PC-3 (cell line): ENCODE data around the gene HTR1A. TPM values are rescaled to one million over a fixed set of nuclear protein-coding genes. Genes with fewer than 3 reads are reported as not detected.

Source experiments
- ATAC-seq: fragments of 200-7000 bp; cut with Tn5 transposase; 2 replicates; pipeline ENCODE4 v1.9.1; 2020; ENCODE audit warnings: mild to moderate bottlenecking, moderate library complexity
- BruUV-seq: library from RNA; stranded (reverse); fragments of 400-500 nt; replicated peaks from 2 replicates; lab custom pipeline; 2021; lab: Mats Ljungman, UMichigan
- CTCF ChIA-PET: fragments of 300-600 bp; sonication (Branson Sonifier 250); formaldehyde crosslinking; loops from one replicate; lab custom pipeline; 2022; ENCODE audit warnings: antibody characterized with exemption; lab: Charles Lee
- POLR2A ChIA-PET: fragments of 300-600 bp; sonication (Branson Sonifier 250); formaldehyde crosslinking; loops from one replicate; lab custom pipeline; 2022; ENCODE audit warnings: antibody characterized with exemption; ENCODE audit not compliant: unreplicated experiment; lab: Charles Lee
- DNase-seq: peaks from one replicate; pipeline ENCODE4 v3.0.0-alpha.2; 2015
- H2AFZ ChIP-seq: fragments of 300-600 bp; sonication (generic); 2 replicates; pipeline ENCODE4 v1.6.0; 2016; ENCODE audit warnings: antibody characterized with exemption, low read length
- H3F3A ChIP-seq: fragments of 300-600 bp; sonication (generic); one replicate; pipeline ENCODE4 v1.6.0; 2017; ENCODE audit warnings: antibody characterized with exemption, low read length, control low read depth, mild to moderate bottlenecking; ENCODE audit not compliant: unreplicated experiment
- H3K27ac ChIP-seq: fragments of 300-600 bp; sonication (generic); 2 replicates; pipeline ENCODE4 v1.5.1; 2016; ENCODE audit warnings: mild to moderate bottlenecking, low read length
- H3K27me3 ChIP-seq: fragments of 300-600 bp; sonication (generic); 2 replicates; pipeline ENCODE4 v1.6.1; 2016; ENCODE audit warnings: low read length, mixed read lengths
- H3K36me3 ChIP-seq: fragments of 300-600 bp; sonication (generic); 2 replicates; pipeline ENCODE4 v1.6.1; 2016; ENCODE audit warnings: low read depth, mixed run types, low read length, mixed read lengths
- H3K4me1 ChIP-seq: fragments of 300-600 bp; sonication (generic); 2 replicates; pipeline ENCODE4 v1.5.1; 2016; ENCODE audit warnings: low read length; ENCODE audit not compliant: insufficient read depth
- H3K4me2 ChIP-seq: fragments of 300-600 bp; sonication (generic); 2 replicates; pipeline ENCODE4 v1.6.0; 2016; ENCODE audit warnings: low read length
- H3K4me3 ChIP-seq: fragments of 300-600 bp; sonication (generic); 2 replicates; pipeline ENCODE4 v1.5.1; 2016; ENCODE audit warnings: mild to moderate bottlenecking, low read length, mixed read lengths
- H3K79me2 ChIP-seq: fragments of 300-600 bp; sonication (generic); 2 replicates; pipeline ENCODE4 v1.6.1; 2017; ENCODE audit warnings: low read length, mixed read lengths
- H3K9ac ChIP-seq: fragments of 300-600 bp; sonication (generic); 2 replicates; pipeline ENCODE4 v1.6.0; 2016; ENCODE audit warnings: mild to moderate bottlenecking, low read length
- H3K9me2 ChIP-seq: fragments of 300-600 bp; sonication (generic); replicated peaks from 2 replicates; pipeline ENCODE4 v1.6.1; 2016; ENCODE audit warnings: mixed run types, low read length, mixed read lengths
- H3K9me3 ChIP-seq: fragments of 300-600 bp; sonication (generic); 2 replicates; pipeline ENCODE4 v1.6.1; 2016; ENCODE audit warnings: low read length, mixed read lengths
- H4K20me1 ChIP-seq: fragments of 300-600 bp; sonication (generic); 2 replicates; pipeline ENCODE4 v1.6.1; 2016; ENCODE audit warnings: low read length, mixed read lengths
- CTCF ChIP-seq: fragments of 300-600 bp; sonication (generic); conservative IDR thresholded peaks from 2 replicates; pipeline ENCODE4 v1.5.1; 2017; ENCODE audit warnings: antibody characterized with exemption, low read depth, mild to moderate bottlenecking, low read length
- EZH2 ChIP-seq: fragments of 300-600 bp; sonication (generic); IDR thresholded peaks from one replicate; pipeline ENCODE4 v1.6.1; 2017; ENCODE audit warnings: antibody characterized with exemption, mild to moderate bottlenecking, low read length; ENCODE audit not compliant: unreplicated experiment
- EZH2phosphoT487 ChIP-seq: fragments of 300-600 bp; sonication (generic); IDR thresholded peaks from 2 replicates; pipeline ENCODE4 v1.6.1; 2018; ENCODE audit warnings: mild to moderate bottlenecking, antibody characterized with exemption, low read length, borderline replicate concordance
- intact Hi-C: fragments of 100-400 bp; cut with micrococcal nuclease; formaldehyde crosslinking; loops from 2 replicates; pipeline ENCODE4 v1.9.0; 2023
- total RNA-seq: library from RNA; depleted of rRNA; stranded (reverse); fragments of >200 nt; gene quantifications from 2 replicates; pipeline ENCODE4 v1.2.3, GENCODE V29; 2014

HTR1A gene
- total RNA-seq, 1 experiment from 2014 or later, result not detected

DNA sequence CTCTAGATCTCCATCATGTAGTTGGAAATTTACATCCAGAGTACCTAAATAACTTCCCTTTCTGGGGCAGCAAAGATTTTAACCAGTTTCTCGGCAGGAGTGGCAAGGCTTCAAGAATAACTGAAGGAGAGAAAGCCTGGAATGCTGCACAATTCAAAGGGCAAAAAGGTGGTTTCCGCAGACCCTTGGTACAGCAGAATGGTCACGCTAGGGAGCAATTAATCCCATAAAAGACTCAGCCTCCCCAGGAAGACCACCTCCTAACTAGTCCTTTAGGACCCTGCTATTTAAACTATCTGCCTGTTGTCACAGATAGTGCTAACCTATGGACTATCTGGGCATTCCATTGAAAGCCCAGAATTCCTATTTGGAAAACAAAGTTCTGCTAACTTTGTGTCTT is 3.6 kb downstream of the HTR1A start:
- Histone ChIP-seq H2AFZ (no peak overlapping the region), H4K20me1 (no peaks in the 10 kb centered on the region), H3K9me2 (no peaks in the 10 kb centered on the region), H3F3A (no peaks in the 10 kb centered on the region), H3K27me3 (peaks cover 19% of the 10 kb centered on the region; the same call in 1 of the 2 replicates), H3K4me1 (no peaks in the 10 kb centered on the region), H3K27ac (no peak overlapping the region), H3K79me2 (no peaks in the 10 kb centered on the region), H3K4me2 (no peak overlapping the region), H3K4me3 (no peak overlapping the region), H3K9me3 (no peaks in the 10 kb centered on the region), H3K36me3 (no peaks in the 10 kb centered on the region), H3K9ac (no peak overlapping the region)
- intact Hi-C loops, result no loop called here
- no TSS peak for BruUV-seq
- ChIA-PET POLR2A (no interaction called here), CTCF (no interaction called here)
- ATAC-seq (no peak), DNase-seq (no peak)
- TF ChIP-seq EZH2phosphoT487, result no peak
- no peak for TF ChIP-seq EZH2
- TF ChIP-seq CTCF, result no peak

- Histone ChIP-seq H3F3A (no peaks in the 10 kb centered on the region), H3K79me2 (no peaks in the 10 kb centered on the region), H3K27ac (no peak overlapping the region), H3K4me3 (no peak overlapping the region), H3K9me2 (no peaks in the 10 kb centered on the region), H2AFZ (no peak overlapping the region), H4K20me1 (no peaks in the 10 kb centered on the region), H3K9me3 (no peaks in the 10 kb centered on the region), H3K4me2 (no peak overlapping the region), H3K4me1 (no peaks in the 10 kb centered on the region), H3K9ac (no peak overlapping the region), H3K36me3 (no peaks in the 10 kb centered on the region), H3K27me3 (peaks cover 19% of the 10 kb centered on the region; the same call in 1 of the 2 replicates)
- no peak for ATAC-seq
- POLR2A ChIA-PET, result no interaction called here
- TF ChIP-seq EZH2, result no peak
- no peak for TF ChIP-seq EZH2phosphoT487
- no peak for TF ChIP-seq CTCF
- DNase-seq, result no peak
- CTCF ChIA-PET, result no interaction called here
- no TSS peak for BruUV-seq
- intact Hi-C loops, result no loop called here
Measured at GRCh38 chr5:63957617-63958016, 4.6 kb downstream of the HTR1A start.

DNA sequence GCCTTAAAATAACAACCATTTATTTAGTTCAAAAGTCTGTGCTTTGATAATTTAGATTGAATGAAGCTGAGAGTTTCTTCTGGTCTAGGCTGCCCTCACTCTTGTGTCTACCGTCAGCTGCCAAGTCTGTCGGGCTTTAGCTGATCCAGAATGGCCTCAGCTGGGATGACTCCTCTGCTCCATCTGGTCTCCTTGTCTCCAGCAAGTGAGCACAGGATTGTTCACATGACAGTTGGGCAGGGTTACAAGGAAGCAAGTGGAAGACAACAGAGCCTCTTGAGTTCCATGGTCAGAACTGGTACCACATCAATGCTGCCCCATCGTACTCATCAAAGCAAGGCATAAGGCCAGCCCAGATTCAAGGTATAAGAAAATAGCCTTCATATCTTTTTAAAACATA is 9.0 kb downstream of the HTR1A start:
- H3K9me2 ChIP-seq, result no peaks in the 10 kb centered on the region
- no peak overlapping the region for H3K9ac ChIP-seq
- no peaks in the 10 kb centered on the region for H3K9me3 ChIP-seq
- TF ChIP-seq CTCF, result no peak
- no peak for TF ChIP-seq EZH2
- TF ChIP-seq EZH2phosphoT487, result no peak
- no peaks in the 10 kb centered on the region for H3K79me2 ChIP-seq
- CTCF ChIA-PET, result no interaction called here
- no TSS peak for BruUV-seq
- DNase-seq (no peak), ATAC-seq (no peak)
- no peaks in the 10 kb centered on the region for H3F3A ChIP-seq
- H3K36me3 ChIP-seq, result no peaks in the 10 kb centered on the region
- no peak overlapping the region for H3K27ac ChIP-seq
- intact Hi-C loops, result no loop called here
- H4K20me1 ChIP-seq, result no peaks in the 10 kb centered on the region
- H3K27me3 ChIP-seq, result 0 out of 2 replicates have a peak, but pooled peaks cover under 1% of the 10 kb centered on the region
- no peak overlapping the region for H2AFZ ChIP-seq
- POLR2A ChIA-PET, result no interaction called here
- H3K4me2 ChIP-seq, result no peak overlapping the region
- H3K4me1 ChIP-seq, result no peaks in the 10 kb centered on the region
- no peak overlapping the region for H3K4me3 ChIP-seq
